AG10803 (cell line): ENCODE data around the gene PCCA.

ENCODE experiments used
- DNase-seq: peaks from one replicate; pipeline ENCODE4 v3.0.0; 2010; ENCODE audit warnings: low read depth
- H3K4me3 ChIP-seq: 2 replicates; pipeline ENCODE4 v1.5.1; 2011; ENCODE audit warnings: mild to moderate bottlenecking, low read length, control low read depth
- CTCF ChIP-seq: conservative IDR thresholded peaks from 2 replicates; pipeline ENCODE4 v1.5.1; 2011; ENCODE audit warnings: mild to moderate bottlenecking, low read length, control low read depth, inconsistent platforms

Gene PCCA

GRCh38 chr13:100340865-100341264 is 252.0 kb downstream of the PCCA start:
- no peak overlapping the region for H3K4me3 ChIP-seq
- no peak for TF ChIP-seq CTCF
- DNase-seq = no peak

DNA sequence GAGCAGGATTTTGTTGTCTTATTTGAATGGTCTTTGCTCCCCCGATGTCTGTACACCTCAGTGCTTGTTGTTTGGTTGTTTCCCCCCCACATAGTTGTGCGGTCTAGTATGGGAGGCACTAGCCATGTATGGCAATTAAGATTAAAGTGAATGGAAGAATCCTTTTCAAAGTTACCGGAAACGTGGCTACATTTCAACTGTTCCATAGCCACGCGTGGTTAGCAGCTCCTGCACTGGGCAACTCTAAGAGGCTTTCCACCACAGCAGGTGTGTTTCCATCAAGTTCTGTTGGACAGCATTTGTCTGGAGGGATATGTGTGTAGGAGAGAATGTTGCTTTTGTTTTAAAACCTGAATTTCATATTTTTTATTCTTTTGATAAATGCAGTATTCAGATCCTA is 252.4 kb downstream of the PCCA start:
- no peak for DNase-seq
- no peak for TF ChIP-seq CTCF
- no peak overlapping the region for H3K4me3 ChIP-seq

DNA sequence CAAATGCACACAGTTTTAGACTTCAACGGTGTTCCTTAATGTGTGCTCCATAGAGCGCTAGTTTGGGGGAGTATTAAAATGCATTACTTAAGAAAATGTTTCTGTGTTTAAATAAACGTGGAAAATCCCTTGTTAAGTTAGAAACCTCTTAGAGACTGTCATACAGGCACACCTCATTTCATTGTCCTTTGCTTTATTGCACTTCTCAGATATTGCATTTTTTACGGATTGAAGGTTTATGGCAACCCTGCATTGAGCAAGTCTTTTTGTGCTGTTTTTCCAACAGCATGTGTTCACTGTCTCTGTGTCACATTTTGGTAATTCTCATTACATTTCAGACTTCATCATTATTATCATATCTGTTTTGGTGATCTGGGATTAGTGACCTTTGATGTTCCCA is 255.7 kb downstream of the PCCA start:
- no peak for DNase-seq
- H3K4me3 ChIP-seq = no peak overlapping the region
- no peak for TF ChIP-seq CTCF

DNA sequence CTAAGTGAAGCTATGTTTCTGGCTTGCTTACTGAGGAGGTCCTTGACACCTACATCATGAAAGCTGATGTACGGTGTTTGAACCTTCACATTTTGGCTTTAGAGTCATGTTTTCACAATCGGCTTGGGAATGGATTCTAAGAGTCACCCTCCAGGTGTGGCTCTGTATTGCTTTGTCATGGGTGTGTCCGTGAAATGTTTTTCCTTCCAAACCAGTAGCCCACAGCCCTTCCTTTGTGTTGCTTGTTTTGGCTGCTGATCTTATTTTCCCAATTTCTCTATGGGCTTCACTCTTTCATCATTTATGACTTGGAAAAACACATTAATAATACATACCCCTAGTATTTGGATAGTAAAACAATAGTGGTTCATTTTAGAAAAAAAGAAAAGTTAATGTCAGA is 259.1 kb downstream of the PCCA start:
- no peak for DNase-seq
- no peak overlapping the region for H3K4me3 ChIP-seq
- TF ChIP-seq CTCF = no peak

DNA sequence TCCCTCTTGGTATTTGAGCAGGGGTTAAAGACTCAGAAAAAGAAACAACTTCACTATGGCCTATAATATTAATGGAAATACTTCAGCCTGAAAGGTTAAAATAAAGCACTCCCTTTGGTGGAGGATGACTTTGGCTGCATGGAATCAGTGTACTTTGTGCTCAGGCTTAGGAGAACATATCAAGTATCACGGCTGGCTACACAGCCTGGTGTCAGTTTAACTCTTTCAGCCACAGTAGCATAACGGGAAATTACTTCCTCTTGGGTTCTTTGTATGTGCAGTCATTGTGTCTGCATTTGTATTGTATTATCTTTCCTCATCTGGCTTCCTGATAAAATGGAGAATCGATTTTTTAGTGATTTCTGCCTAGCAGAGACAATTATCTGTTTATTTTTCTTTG is 260.7 kb downstream of the PCCA start:
- H3K4me3 ChIP-seq = no peak overlapping the region
- DNase-seq = no peak
- no peak for TF ChIP-seq CTCF

DNA sequence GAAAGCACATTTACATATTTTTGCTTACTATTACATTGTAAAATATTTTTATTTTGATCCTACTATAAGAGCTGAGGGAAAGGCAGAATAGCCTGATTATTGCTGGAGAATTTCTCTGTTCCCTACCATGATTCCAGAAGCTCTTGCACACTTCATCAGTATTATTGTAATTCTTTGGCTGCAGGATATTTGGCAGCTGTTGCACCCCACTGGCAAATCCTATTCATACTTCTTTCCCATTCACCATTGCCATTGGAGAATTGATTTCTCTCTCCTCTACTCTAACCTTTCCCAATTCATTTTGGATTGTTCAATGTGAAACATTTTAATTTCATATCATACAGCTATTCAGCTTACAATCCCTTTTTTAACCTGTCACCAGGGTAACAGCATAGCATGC is 261.7 kb downstream of the PCCA start:
- no peak for DNase-seq
- no peak for TF ChIP-seq CTCF
- no peak overlapping the region for H3K4me3 ChIP-seq

DNA sequence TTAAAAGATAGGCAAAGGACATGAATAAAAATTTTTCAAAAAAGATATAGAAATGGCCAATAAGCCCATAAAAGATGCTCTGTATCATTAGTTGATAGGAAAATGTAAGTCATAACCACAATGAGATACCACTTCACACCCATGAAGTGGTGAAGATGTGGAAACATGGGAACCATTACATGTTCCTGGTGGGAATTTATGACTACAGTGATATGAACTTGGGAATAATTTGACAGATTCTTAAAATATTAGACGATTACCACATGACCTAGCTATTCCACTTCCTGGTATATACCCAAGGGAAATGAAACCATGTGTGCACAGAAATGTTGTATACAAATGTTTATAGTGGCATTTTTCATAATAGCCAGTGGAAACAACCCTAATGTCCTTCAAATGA is 267.5 kb downstream of the PCCA start:
- no peak for TF ChIP-seq CTCF
- H3K4me3 ChIP-seq = no peak overlapping the region
- DNase-seq = peak; percentile 34
